Measurements from ENCODE around the gene MAN2A2. TPM values are rescaled to one million over a fixed set of nuclear protein-coding genes. Genes with fewer than 3 reads are reported as not detected.

MAN2A2 gene
- total and polyA plus RNA-seq, 9 of the 15 experiments (the other 6 are each of a cell fraction or from before 2014, with no cell fraction given): 7.3 to 151 (median 43.4) TPM

DNA sequence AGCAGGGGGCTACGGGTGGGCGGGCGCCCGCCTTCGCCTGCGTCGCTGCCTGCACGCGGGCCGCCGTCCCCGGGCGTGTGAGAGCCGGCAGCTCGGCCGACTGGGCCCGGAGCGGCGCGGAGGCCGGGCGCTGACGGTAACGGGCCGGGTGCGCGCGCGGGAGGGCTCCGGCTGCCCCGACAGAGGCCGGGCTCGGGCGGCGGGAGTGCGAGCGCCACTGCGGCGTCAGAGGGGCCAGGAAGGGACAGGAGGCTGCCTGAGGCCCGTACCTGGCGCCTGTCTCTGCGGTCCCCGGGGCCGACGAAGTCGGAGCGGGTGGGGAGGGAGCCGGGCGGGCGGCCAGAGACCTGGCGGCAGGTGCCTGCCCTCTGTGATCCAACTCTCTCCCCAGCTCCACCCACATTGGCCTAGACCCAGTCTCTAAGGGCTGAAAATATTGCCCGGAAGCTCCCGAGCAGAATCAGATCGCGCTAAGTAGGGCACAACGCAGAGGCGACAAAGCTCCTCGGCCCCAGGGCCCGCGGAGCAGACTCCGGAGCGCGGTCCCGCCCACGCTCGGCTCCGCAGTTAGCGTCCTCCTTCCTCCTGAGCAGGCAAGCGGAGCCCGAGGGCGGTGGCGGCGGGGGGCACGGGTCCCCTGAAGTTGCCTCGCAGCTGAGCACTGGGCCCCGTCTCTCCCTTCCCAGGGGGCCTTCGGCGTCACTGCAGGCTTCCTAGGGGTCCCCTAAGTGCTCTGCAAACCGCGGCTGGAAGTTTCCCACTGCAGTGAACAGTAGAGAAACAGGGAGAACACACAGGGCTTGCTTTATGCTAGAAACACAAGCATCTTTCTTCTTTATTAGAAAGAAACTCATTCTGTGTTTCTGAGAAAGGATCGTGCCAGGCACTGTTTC is at the start of gene MAN2A2 (continued):
- TF ChIP-seq KLF13 (tag; IDR thresholded peaks at IDR 0.05; ENCODE audit: borderline replicate concordance, low read depth): peak; percentile 49; the same call in 1 of the 2 replicates
- peak; percentile 57 for TF ChIP-seq RBBP5 (IDR thresholded peaks at IDR 0.05; ENCODE audit: borderline replicate concordance, insufficient read depth, low read length, poor library complexity, severe bottlenecking)
- TF ChIP-seq ZNF407 (IDR thresholded peaks at IDR 0.05; ENCODE audit: low read depth): no peak
- peak; percentile 50 for TF ChIP-seq CREM (IDR thresholded peaks at IDR 0.05; ENCODE audit: low read depth)
- TF ChIP-seq, protein P1, sequence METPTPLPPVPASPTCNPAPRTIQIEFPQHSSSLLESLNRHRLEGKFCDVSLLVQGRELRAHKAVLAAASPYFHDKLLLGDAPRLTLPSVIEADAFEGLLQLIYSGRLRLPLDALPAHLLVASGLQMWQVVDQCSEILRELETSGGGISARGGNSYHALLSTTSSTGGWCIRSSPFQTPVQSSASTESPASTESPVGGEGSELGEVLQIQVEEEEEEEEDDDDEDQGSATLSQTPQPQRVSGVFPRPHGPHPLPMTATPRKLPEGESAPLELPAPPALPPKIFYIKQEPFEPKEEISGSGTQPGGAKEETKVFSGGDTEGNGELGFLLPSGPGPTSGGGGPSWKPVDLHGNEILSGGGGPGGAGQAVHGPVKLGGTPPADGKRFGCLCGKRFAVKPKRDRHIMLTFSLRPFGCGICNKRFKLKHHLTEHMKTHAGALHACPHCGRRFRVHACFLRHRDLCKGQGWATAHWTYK (CRISPR knock-in tag; IDR thresholded peaks at IDR 0.05): no peak
- no peak for TF ChIP-seq PKNOX1 (IDR thresholded peaks at IDR 0.05)
- TF ChIP-seq RBFOX2 (IDR thresholded peaks at IDR 0.05; ENCODE audit: low read depth, low read length): peak; percentile 89
- 0 out of 2 replicates have a peak, but pooled peaks have one; percentile 41 for TF ChIP-seq TARDBP (IDR thresholded peaks at IDR 0.05)
- peak; percentile 54 for TF ChIP-seq TAF9B (IDR thresholded peaks at IDR 0.05; ENCODE audit: partially characterized antibody)
- peak; percentile 96 for TF ChIP-seq HNRNPLL (IDR thresholded peaks at IDR 0.05; ENCODE audit: low read depth, low read length, poor library complexity, severe bottlenecking)
- TF ChIP-seq MAZ (CRISPR knock-in tag; conservative IDR thresholded peaks at IDR 0.05 in 1 of 2, IDR thresholded peaks at IDR 0.05 in 1 of 2): peak; percentile 50 to 57; a peak in 1 of 4 replicates
- no peak for TF ChIP-seq JUND (IDR thresholded peaks at IDR 0.05; ENCODE audit: borderline replicate concordance, low read depth, low read length)
- peak; percentile 6; the same call in 1 of the 3 replicates for TF ChIP-seq JUND (tag; IDR thresholded peaks at IDR 0.05; ENCODE audit: borderline replicate concordance, low read depth, low read length)
- TF ChIP-seq SMAD4 (CRISPR knock-in tag; conservative IDR thresholded peaks at IDR 0.05): peak; percentile 20; the same call in 1 of the 2 replicates
- TF ChIP-seq ZNF133 (CRISPR knock-in tag; IDR thresholded peaks at IDR 0.05): no peak
- TF ChIP-seq ZNF583 (CRISPR knock-in tag; IDR thresholded peaks at IDR 0.05): 0 out of 2 replicates have a peak, but pooled peaks have one; percentile 6
